ENCODE measurements around the gene FILIP1.
"Not testable (repeated sequence)": the region's sequence is repeated elsewhere in the genome, so short reads cannot be mapped to it uniquely, and the experiment has no call there.

Gene FILIP1

GRCh38 chr6:75412969-75413662 lies 80.5 kb downstream of the FILIP1 start:
- Mint-ChIP-seq H3K36me3 (ENCODE audit: low read depth) (no peaks in the 10 kb centered on the region), H3K27ac (no peak overlapping the region)

GRCh38 chr6:75410564-75410963 lies 83.0 kb downstream of the FILIP1 start:
- not testable (repeated sequence) for H3K4me1 Mint-ChIP-seq, DNase-seq

More at GRCh38 chr6:75412969-75413662, 80.5 kb downstream of the FILIP1 start:
- Mint-ChIP-seq H3K9me3 (peaks cover 13% of the 10 kb centered on the region), H3K27me3 (ENCODE audit: low read depth, poor library complexity) (peaks cover 12% of the 10 kb centered on the region), H3K4me3 (no peak overlapping the region), H3K4me1 (no peaks in the 10 kb centered on the region)
- no peak for TF ChIP-seq CTCF (IDR thresholded peaks at IDR 0.05)
- DNase-seq, result no peak

GRCh38 chr6:75409928-75410327 lies 83.7 kb downstream of the FILIP1 start:
- Mint-ChIP-seq H3K4me1 (no peaks in the 10 kb centered on the region), H3K36me3 (ENCODE audit: low read depth) (no peaks in the 10 kb centered on the region), H3K4me3 (no peak overlapping the region), H3K9me3 (peaks cover 13% of the 10 kb centered on the region), H3K27ac (no peak overlapping the region), H3K27me3 (ENCODE audit: low read depth, poor library complexity) (peaks cover 4% of the 10 kb centered on the region)
- DNase-seq, result no peak
- no peak for TF ChIP-seq CTCF (IDR thresholded peaks at IDR 0.05)

More at GRCh38 chr6:75410564-75410963, 83.0 kb downstream of the FILIP1 start:
- H3K9me3 Mint-ChIP-seq, result peaks cover 13% of the 10 kb centered on the region
- not testable (repeated sequence) for H3K4me3 Mint-ChIP-seq; H3K27me3 Mint-ChIP-seq (ENCODE audit: low read depth, poor library complexity); H3K36me3 Mint-ChIP-seq (ENCODE audit: low read depth); H3K27ac Mint-ChIP-seq

GRCh38 chr6:75409286-75409685 lies 84.3 kb downstream of the FILIP1 start:
- Mint-ChIP-seq H3K9me3 (peaks cover 13% of the 10 kb centered on the region), H3K27me3 (ENCODE audit: low read depth, poor library complexity) (peaks cover 4% of the 10 kb centered on the region), H3K27ac (no peak overlapping the region), H3K4me3 (no peak overlapping the region), H3K4me1 (no peaks in the 10 kb centered on the region), H3K36me3 (ENCODE audit: low read depth) (no peaks in the 10 kb centered on the region)
- no peak for TF ChIP-seq CTCF (IDR thresholded peaks at IDR 0.05)
- no peak for DNase-seq

- H3K4me1 Mint-ChIP-seq, result no peaks in the 10 kb centered on the region
- H3K27ac Mint-ChIP-seq, result no peak overlapping the region
- H3K4me3 Mint-ChIP-seq, result no peak overlapping the region
- no peak for TF ChIP-seq CTCF (IDR thresholded peaks at IDR 0.05)
- peaks cover 3% of the 10 kb centered on the region for H3K27me3 Mint-ChIP-seq (ENCODE audit: low read depth, poor library complexity)
- no peaks in the 10 kb centered on the region for H3K36me3 Mint-ChIP-seq (ENCODE audit: low read depth)
- DNase-seq, result no peak
- H3K9me3 Mint-ChIP-seq, result no peaks in the 10 kb centered on the region
These were observed 90.0 kb downstream of the FILIP1 start for GRCh38 chr6:75403563-75404080.

GRCh38 chr6:75402296-75402695 lies 91.3 kb downstream of the FILIP1 start:
- Mint-ChIP-seq H3K36me3 (ENCODE audit: low read depth) (no peaks in the 10 kb centered on the region), H3K27me3 (ENCODE audit: low read depth, poor library complexity) (peaks cover 3% of the 10 kb centered on the region), H3K4me1 (no peaks in the 10 kb centered on the region), H3K9me3 (no peaks in the 10 kb centered on the region), H3K27ac (no peak overlapping the region), H3K4me3 (no peak overlapping the region)
- TF ChIP-seq CTCF (IDR thresholded peaks at IDR 0.05), result no peak
- no peak for DNase-seq

Data from nephron progenitor cell (in vitro differentiated cells).